Measurements from ENCODE around the gene ZNF426.

- TF ChIP-seq, protein P1, sequence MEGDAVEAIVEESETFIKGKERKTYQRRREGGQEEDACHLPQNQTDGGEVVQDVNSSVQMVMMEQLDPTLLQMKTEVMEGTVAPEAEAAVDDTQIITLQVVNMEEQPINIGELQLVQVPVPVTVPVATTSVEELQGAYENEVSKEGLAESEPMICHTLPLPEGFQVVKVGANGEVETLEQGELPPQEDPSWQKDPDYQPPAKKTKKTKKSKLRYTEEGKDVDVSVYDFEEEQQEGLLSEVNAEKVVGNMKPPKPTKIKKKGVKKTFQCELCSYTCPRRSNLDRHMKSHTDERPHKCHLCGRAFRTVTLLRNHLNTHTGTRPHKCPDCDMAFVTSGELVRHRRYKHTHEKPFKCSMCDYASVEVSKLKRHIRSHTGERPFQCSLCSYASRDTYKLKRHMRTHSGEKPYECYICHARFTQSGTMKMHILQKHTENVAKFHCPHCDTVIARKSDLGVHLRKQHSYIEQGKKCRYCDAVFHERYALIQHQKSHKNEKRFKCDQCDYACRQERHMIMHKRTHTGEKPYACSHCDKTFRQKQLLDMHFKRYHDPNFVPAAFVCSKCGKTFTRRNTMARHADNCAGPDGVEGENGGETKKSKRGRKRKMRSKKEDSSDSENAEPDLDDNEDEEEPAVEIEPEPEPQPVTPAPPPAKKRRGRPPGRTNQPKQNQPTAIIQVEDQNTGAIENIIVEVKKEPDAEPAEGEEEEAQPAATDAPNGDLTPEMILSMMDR (IDR thresholded peaks at IDR 0.05): no peak
- TF ChIP-seq EZH2 (IDR thresholded peaks at IDR 0.05; ENCODE audit: borderline replicate concordance, insufficient read depth, low read depth, low read length, poor library complexity, severe bottlenecking): no peak
Measured at GRCh38 chr19:9547870-9548269, 9.4 kb upstream of the ZNF426 start.
